GM12801 (cell line): Measurements from ENCODE around the gene IP6K2.

Experiments
- TF ChIP-seq, protein P1 (sequence below): IDR thresholded peaks from one replicate; pipeline ENCODE4 v1.5.1; 2011; ENCODE audit warnings: control low read depth; ENCODE audit not compliant: insufficient read length; ENCODE audit errors: extremely low read depth

IP6K2 gene

DNA sequence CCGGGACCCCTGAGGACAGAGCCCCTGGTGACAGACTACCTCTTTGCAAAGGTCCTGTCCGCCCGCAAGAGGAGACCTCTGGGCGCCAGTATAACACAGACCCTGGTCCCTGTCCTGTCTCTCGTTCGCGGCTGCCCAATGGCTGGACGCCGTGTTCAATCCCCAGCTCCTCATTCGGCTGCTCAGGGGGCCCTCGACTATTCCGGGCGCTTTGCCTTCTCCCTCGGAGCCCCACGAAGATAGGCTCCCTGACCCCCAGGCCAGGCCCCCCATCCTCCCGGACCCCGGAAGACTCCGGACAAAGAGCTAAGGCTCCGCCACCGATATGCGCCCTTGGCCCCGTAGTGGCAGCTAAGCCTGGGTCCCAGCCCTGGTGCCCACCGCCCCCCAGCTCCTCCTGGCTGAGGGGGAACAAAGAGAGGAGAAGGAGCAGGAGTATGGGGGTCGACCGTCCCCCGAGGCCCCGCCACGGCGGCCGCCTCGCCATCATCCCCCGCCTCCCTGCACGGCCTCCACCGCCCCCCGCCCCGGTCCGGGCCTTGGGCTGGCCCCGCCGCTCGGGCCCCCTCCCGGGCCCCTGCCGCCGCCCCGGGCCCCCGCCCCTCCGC is 54.8 kb downstream of the IP6K2 start:
- TF ChIP-seq, protein P1, sequence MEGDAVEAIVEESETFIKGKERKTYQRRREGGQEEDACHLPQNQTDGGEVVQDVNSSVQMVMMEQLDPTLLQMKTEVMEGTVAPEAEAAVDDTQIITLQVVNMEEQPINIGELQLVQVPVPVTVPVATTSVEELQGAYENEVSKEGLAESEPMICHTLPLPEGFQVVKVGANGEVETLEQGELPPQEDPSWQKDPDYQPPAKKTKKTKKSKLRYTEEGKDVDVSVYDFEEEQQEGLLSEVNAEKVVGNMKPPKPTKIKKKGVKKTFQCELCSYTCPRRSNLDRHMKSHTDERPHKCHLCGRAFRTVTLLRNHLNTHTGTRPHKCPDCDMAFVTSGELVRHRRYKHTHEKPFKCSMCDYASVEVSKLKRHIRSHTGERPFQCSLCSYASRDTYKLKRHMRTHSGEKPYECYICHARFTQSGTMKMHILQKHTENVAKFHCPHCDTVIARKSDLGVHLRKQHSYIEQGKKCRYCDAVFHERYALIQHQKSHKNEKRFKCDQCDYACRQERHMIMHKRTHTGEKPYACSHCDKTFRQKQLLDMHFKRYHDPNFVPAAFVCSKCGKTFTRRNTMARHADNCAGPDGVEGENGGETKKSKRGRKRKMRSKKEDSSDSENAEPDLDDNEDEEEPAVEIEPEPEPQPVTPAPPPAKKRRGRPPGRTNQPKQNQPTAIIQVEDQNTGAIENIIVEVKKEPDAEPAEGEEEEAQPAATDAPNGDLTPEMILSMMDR = no peak

DNA sequence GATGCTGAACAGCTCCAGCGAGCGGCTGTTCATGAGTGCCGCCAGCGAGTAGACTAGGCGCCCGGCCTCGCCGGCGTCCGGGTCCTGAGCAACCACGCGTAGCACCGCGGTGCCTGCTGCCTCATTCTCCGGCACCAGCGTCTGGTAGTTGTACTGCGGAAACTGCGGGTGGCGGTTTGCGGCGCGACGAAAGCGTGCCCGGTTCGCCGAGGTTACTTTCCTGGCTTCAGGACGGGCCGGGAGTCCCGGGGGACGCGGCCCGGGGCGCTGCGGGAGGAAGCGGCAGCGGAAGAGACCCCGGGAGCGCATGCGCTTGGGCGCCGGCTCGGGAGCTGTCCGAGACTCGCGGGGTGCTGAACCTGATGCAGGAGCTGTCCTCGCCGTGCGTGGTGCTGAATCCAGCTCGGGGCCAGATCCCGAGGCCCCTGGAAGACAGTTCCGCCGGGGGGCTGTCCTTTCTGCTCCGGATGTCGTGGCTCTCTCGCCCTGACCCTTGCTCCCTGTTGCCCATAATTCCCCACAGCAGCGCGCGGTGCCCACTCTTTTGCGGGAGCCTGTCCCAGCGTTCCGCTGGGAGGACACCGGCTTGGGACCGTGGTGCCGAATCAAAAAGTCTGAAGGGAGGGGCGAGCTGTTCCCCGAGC is 55.4 kb downstream of the IP6K2 start:
- TF ChIP-seq, protein P1 = no peak

DNA sequence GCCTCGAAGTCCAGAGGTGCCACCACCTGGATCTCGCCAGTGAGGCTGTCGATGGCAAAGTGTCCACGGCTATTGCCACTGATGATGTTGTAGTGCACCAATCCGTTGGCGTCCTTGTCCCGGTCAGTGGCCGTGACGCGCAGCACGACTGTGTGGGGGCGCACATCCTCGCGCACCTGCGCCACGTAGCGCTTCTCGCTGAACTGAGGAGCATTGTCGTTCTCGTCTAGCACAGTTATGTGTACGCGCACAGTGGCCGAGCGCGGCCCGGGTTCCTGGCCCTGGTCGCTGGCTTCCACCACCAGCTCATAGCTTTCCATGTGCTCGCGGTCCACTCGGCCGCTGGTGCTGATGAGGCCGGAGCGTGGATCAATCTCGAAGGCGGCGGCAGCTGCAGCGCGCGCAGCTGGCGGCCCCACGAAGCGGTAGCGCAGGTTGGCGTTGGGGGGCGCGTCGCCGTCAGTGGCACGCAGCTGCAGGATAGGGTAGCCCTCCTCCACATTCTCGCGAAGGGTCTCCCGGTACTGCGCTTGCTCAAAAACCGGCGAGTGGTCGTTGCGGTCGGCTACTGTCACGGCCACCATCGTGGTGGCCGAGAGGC is 56.1 kb downstream of the IP6K2 start:
- TF ChIP-seq, protein P1 = no peak

DNA sequence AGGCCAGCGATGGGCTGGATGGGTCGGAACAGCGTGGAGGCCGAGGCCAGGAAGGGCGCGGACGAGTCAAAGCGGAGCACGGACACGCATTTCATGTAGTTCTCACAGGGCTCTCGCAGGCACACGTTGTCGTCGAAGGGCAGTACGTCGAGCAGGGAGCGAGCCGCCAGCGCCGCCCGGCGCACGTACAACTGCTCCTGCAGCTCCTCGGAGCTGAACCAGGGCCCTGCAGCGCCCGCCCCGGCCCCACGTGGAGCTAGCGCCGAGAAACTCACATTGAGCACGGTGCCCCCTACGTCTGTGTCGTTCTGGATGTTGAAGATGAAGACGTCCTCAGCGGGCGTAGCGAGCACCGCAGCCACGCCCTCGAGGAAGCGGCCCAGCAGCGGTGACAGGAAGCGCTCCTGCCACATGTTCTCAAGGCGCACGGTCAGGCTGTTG is 60.2 kb downstream of the IP6K2 start:
- TF ChIP-seq, protein P1 = no peak

DNA sequence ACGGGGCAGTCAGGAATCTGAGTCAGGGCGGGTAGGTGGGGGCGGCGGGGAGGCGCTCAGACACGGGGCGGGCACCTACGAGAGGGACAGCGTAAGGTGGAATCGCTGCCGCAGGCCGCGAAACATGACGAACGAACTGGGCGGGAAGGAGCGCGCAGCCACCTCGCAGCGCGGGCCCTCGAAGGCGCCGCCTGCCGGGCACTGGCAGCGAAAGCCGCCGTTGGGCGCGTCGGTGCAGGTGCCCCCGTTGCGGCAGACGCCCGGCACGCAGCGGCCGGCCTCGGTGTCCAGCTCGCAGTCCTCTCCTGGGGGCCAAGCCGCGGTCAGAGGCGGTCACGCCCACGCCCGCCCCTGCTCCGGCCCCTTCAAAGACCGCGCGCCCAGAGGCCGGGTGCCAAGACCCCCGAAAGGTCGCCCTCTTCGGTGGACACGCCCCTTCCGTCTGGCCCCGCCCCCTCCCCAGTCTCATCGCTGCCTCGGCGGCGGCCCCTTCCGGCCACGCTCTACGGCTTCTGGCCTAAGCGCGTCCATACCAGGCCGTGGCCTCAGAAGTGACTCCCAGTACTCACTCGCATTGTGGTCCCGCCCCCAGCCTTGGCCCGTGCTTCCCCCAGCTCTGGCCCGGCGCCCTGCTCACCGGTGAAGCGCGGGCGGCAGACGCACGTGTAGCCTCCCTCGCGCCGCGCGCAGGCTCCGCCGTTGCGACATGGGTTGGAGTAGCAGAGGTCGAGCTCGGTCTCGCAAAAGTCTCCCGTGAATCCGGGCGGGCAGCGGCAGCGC is 60.8 kb downstream of the IP6K2 start:
- TF ChIP-seq, protein P1 = no peak

DNA sequence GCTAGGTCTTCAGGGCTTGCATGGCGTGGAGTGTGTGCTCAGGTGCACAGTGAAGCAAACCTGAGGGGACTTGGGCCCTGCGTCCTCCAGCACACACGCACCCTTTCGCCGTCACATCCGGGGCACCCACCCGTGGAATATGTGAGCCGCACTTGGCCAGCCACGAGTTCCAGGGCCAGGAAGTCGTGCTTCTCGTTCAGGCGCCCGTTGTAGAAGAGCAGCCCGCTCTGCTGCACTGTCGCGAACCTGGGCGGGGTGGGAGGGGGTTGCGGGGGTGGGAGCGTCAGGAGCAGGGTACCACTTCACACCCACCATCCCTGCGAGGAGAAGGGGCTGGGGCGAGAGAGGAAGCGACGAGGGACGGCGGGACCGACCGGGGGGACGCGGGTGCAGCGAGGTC is 61.4 kb downstream of the IP6K2 start:
- TF ChIP-seq, protein P1 = no peak

DNA sequence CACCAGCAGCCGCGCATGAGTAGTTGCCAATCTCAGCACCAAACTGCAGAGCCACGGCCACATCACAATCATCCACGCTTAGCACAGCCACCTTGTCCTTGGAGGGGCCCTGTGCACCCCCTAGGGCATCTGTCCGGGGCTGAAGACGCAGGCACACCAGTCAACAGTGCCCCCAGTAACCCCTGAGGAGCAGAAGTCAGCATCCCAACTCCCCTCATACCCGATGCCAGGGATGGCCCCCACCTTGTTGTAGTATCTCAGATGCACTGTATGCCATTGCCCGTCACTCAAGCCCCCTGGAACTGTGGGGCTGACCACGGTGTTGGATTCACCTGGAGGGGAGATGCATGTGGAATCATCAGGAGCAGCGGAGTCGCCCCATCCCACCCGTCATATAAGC is 62.0 kb downstream of the IP6K2 start:
- TF ChIP-seq, protein P1 = no peak
